HCT116 (cell line): ENCODE measurements around the gene TMEM79. TPM values are rescaled to one million over a fixed set of nuclear protein-coding genes. Genes with fewer than 3 reads are reported as not detected.

ENCODE experiments used
- ATAC-seq: fragments of 200-7000 bp; cut with Tn5 transposase; 2 replicates; pipeline ENCODE4 v1.9.1; 2020; ENCODE audit warnings: mild to moderate bottlenecking, moderate library complexity
- BruUV-seq: library from RNA; stranded (reverse); fragments of 400-500 nt; replicated peaks from 2 replicates; lab custom pipeline; 2021; lab: Mats Ljungman, UMichigan
- CTCF ChIA-PET: fragments of 300-600 bp; sonication (Branson Sonifier 250); formaldehyde crosslinking; loops from one replicate; lab custom pipeline; 2021; ENCODE audit warnings: antibody characterized with exemption; lab: Charles Lee
- POLR2A ChIA-PET: fragments of 300-600, 350-600 bp; sonication (Branson Sonifier 250); formaldehyde crosslinking; loops from one replicate; lab custom pipeline; 2021; ENCODE audit warnings: antibody characterized with exemption; lab: Charles Lee
- RAD21 ChIA-PET, 2 experiments: fragments of 300-600 bp; sonication (Branson Sonifier 250); formaldehyde crosslinking; loops; one replicate each; lab custom pipeline; 2023; ENCODE audit warnings: low total read pairs in 2 of 2; ENCODE audit not compliant: uncharacterized antibody in 2 of 2, unreplicated experiment in 2 of 2, low non-redundant PET in 1 of 2; lab: Charles Lee
- DNase-seq: peaks from one replicate; pipeline ENCODE4 v3.0.0-alpha.2; 2010; ENCODE audit warnings: low read depth, low spot score
- H2AFZ ChIP-seq: fragments of 200-600 bp; shearing (Covaris generic), sonication (generic); 2 replicates; pipeline ENCODE4 v1.6.1; 2017; ENCODE audit warnings: low read depth, mixed run types, mixed read lengths, antibody characterized with exemption, low read length; ENCODE audit not compliant: poor library complexity, severe bottlenecking
- H3K27ac ChIP-seq: 2 replicates; pipeline ENCODE4 v1.5.1; 2012; ENCODE audit warnings: low read depth, low read length
- H3K27me3 ChIP-seq: fragments of 200-600 bp; sonication (generic); 2 replicates; pipeline ENCODE4 v1.6.1; 2016; ENCODE audit warnings: mixed run types, low read length, mixed read lengths; ENCODE audit not compliant: insufficient read depth
- H3K36me3 ChIP-seq, 2 experiments: fragments of 200-500 bp in 1 of 2; fragments of 200-600 bp in 1 of 2; sonication (Bioruptor generic) in 1 of 2; sonication (generic) in 1 of 2; 2 replicates each; pipeline versions ENCODE4 v1.5.1 to v1.6.1; 2014 to 2016; ENCODE audit warnings: low read length in 2 of 2, inconsistent platforms in 1 of 2, mixed read lengths in 1 of 2, mixed run types in 1 of 2; ENCODE audit not compliant: insufficient read depth in 2 of 2, control insufficient read depth in 1 of 2
- H3K4me1 ChIP-seq, 2 experiments: fragments of 200-600 bp in 1 of 2; sonication (generic) in 1 of 2; 2 replicates each; pipeline versions ENCODE4 v1.5.1 to v1.6.1; 2012 to 2017; ENCODE audit warnings: low read length in 2 of 2, inconsistent platforms in 1 of 2, mild to moderate bottlenecking in 1 of 2, mixed read lengths in 1 of 2, mixed run types in 1 of 2, moderate library complexity in 1 of 2; ENCODE audit not compliant: insufficient read depth in 2 of 2, control insufficient read depth in 1 of 2
- H3K4me2 ChIP-seq: fragments of 200-600 bp; sonication (generic); 2 replicates; pipeline ENCODE4 v1.6.1; 2017; ENCODE audit warnings: mixed run types, low read length, mixed read lengths
- H3K4me3 ChIP-seq, 2 experiments: fragments of 200-600 bp in 1 of 2; sonication (generic) in 1 of 2; replicated peaks in 1 of 2; 2 replicates each; pipeline ENCODE4 v1.5.1; 2011 to 2016; ENCODE audit warnings: low read length in 2 of 2, control low read depth in 1 of 2, low read depth in 1 of 2, mild to moderate bottlenecking in 1 of 2, mixed read lengths in 1 of 2, mixed run types in 1 of 2
- H3K79me2 ChIP-seq: fragments of 200-600 bp; sonication (generic); 2 replicates; pipeline ENCODE4 v1.6.1; 2017; ENCODE audit warnings: mild to moderate bottlenecking, mixed run types, low read length, moderate library complexity, mixed read lengths; ENCODE audit not compliant: insufficient read depth
- H3K9ac ChIP-seq: fragments of 200-600 bp; sonication (generic); 2 replicates; pipeline ENCODE4 v1.6.1; 2016; ENCODE audit warnings: low read length, mixed read lengths
- H3K9me2 ChIP-seq: fragments of 200-600 bp; sonication (generic), shearing (Covaris generic); 2 replicates; pipeline ENCODE4 v1.6.1; 2017; ENCODE audit warnings: mixed run types, mild to moderate bottlenecking, moderate library complexity; ENCODE audit not compliant: insufficient read depth
- H3K9me3 ChIP-seq, 2 experiments: fragments of 200-500 bp in 1 of 2; fragments of 200-600 bp in 1 of 2; sonication (Bioruptor generic) in 1 of 2; sonication (generic) in 1 of 2; 2 replicates each; pipeline ENCODE4 v1.6.1; 2014 to 2017; ENCODE audit warnings: low read length in 2 of 2, mixed read lengths in 2 of 2, inconsistent platforms in 1 of 2, low read depth in 1 of 2, mild to moderate bottlenecking in 1 of 2, mixed run types in 1 of 2, moderate library complexity in 1 of 2; ENCODE audit not compliant: control insufficient read depth in 1 of 2, insufficient read depth in 1 of 2
- H4K20me1 ChIP-seq: fragments of 200-600 bp; sonication (generic), shearing (Covaris generic); 2 replicates; pipeline ENCODE4 v1.6.1; 2017; ENCODE audit warnings: mixed run types, mild to moderate bottlenecking, moderate library complexity; ENCODE audit not compliant: insufficient read depth
- EZH2 ChIP-seq: fragments of 200-600 bp; sonication (generic); IDR thresholded peaks from 2 replicates; pipeline ENCODE4 v1.6.1; 2017; ENCODE audit warnings: antibody characterized with exemption, mixed run types
- JUND ChIP-seq: IDR thresholded peaks from 2 replicates; pipeline ENCODE4 v1.6.1; 2012
- POLR2A ChIP-seq: IDR thresholded peaks from 2 replicates; pipeline ENCODE4 v1.7.0; 2011; ENCODE audit warnings: borderline replicate concordance; ENCODE audit not compliant: insufficient read depth, insufficient read length; ENCODE audit errors: extremely low read depth
- POLR2AphosphoS5 ChIP-seq: IDR thresholded peaks from 2 replicates; pipeline ENCODE4 v1.6.1; 2011; ENCODE audit warnings: mild to moderate bottlenecking, low read depth, low read length, moderate library complexity
- YY1 ChIP-seq: IDR thresholded peaks from 2 replicates; pipeline ENCODE4 v1.6.1; 2011; ENCODE audit warnings: low read length, low read depth, moderate library complexity, mild to moderate bottlenecking; ENCODE audit not compliant: insufficient replicate concordance; ENCODE audit errors: extremely low read depth
- intact Hi-C: fragments of 100-400 bp; cut with micrococcal nuclease; formaldehyde crosslinking; loops from 2 replicates; pipeline ENCODE4 v1.10.0; 2022
- total RNA-seq: library from RNA; stranded (reverse); gene quantifications from one replicate; pipeline ENCODE4 v1.2.1, GENCODE V29; 2021; ENCODE audit not compliant: unreplicated experiment
- TF ChIP-seq, protein P1 (sequence below): IDR thresholded peaks from 2 replicates; pipeline ENCODE4 v1.6.1; 2011; ENCODE audit warnings: mild to moderate bottlenecking, low read length, moderate library complexity; ENCODE audit not compliant: insufficient replicate concordance; ENCODE audit errors: extremely low read depth

The TMEM79 gene
- total RNA-seq, 1 experiment from 2014 or later: 6.3 TPM

DNA sequence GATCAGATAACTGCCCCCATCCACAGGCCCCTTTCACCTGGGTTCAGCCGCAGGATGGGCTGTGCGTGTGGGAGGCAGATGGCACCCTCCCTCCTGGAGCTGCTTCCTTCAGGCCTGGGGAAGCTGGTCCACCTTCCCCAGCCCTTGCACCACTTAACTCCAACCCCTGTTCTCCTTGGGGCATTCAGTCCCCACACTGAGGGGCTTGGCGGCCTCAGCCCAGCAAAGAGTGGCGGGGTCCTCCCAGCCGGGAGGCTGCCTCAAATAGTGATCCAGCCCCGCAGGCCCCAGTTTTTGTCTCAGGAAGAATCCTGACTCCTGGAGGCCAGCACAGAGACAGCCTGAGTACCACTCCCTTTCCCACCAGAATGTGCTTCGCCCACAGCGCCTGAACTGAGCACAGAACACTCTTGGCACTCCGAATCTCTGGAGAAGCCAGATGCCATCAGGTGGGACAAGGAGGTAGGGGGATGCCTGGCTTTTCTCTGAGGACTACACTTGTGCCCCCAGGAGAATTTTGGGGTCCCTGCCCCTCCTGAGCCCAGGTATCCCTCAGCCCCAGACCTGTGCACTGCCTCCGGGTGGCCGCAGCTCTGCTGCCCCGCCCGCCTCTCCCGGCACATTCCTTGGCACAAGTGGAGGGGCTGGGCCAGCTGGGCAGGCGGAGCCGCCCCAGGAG is 37.2 kb upstream of the TMEM79 start:
- H3K27ac ChIP-seq: peak overlapping the region; percentile 24; the same call in 1 of the 2 replicates
- H3K36me3 ChIP-seq: peaks cover 16 to 26% of the 10 kb centered on the region in 2 experiments; a peak in 3 of 4 replicates
- H3K9me2 ChIP-seq: no peaks in the 10 kb centered on the region
- DNase-seq: no peak
- H3K9me3 ChIP-seq: no peaks in the 10 kb centered on the region
- peak overlapping the region; percentile 41 for H3K4me2 ChIP-seq
- H3K4me3 ChIP-seq: no peak overlapping the region
- no peak overlapping the region; the same call in 1 of the 2 replicates for H3K9ac ChIP-seq
- H2AFZ ChIP-seq: no peak overlapping the region
- H3K79me2 ChIP-seq: no peaks in the 10 kb centered on the region
- peaks cover 3% of the 10 kb centered on the region; the same call in 1 of the 2 replicates for H4K20me1 ChIP-seq
- ChIA-PET POLR2A (no interaction called here), RAD21 (no interaction called here), CTCF (interaction anchor here (1.4 kb wide), 1 partner anchor 13 kb away, joined by 3 read pairs; no protein-coding TSS in a partner anchor)
- no peaks in the 10 kb centered on the region for H3K27me3 ChIP-seq
- no peak for TF ChIP-seq EZH2
- TF ChIP-seq, protein P1, sequence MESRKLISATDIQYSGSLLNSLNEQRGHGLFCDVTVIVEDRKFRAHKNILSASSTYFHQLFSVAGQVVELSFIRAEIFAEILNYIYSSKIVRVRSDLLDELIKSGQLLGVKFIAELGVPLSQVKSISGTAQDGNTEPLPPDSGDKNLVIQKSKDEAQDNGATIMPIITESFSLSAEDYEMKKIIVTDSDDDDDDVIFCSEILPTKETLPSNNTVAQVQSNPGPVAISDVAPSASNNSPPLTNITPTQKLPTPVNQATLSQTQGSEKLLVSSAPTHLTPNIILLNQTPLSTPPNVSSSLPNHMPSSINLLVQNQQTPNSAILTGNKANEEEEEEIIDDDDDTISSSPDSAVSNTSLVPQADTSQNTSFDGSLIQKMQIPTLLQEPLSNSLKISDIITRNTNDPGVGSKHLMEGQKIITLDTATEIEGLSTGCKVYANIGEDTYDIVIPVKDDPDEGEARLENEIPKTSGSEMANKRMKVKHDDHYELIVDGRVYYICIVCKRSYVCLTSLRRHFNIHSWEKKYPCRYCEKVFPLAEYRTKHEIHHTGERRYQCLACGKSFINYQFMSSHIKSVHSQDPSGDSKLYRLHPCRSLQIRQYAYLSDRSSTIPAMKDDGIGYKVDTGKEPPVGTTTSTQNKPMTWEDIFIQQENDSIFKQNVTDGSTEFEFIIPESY: no peak
- 0 out of 2 replicates have a peak, but pooled peaks have one; percentile 33 for TF ChIP-seq POLR2AphosphoS5
- TF ChIP-seq POLR2A: no peak
- TF ChIP-seq JUND: no peak
- no peak for TF ChIP-seq YY1
- BruUV-seq: no TSS peak
- peaks cover 8 to 19% of the 10 kb centered on the region in 2 experiments for H3K4me1 ChIP-seq
- intact Hi-C loops: no loop called here
- peak; percentile 82 for ATAC-seq
